Sigmoid colon (tissue), 3 donors: ENCODE measurements around the gene FCMR.

Source experiments
- POLR2A ChIP-seq, 2 donors: fragments of 450-650 bp; IDR thresholded peaks; one replicate each; pipeline ENCODE4 v1.6.1; 2016; ENCODE audit warnings: antibody characterized with exemption in 2 of 2, mild to moderate bottlenecking in 2 of 2, moderate library complexity in 2 of 2
- TF ChIP-seq, protein P1 (sequence below), 4 experiments: fragments of 450-650 bp in 3 of 4; fragments of 200-600 bp in 1 of 4; IDR thresholded peaks; one replicate each; pipeline ENCODE4 v1.5.1; 2016 to 2019; ENCODE audit warnings: antibody characterized with exemption in 4 of 4, mild to moderate bottlenecking in 3 of 4, moderate library complexity in 2 of 4

GRCh38 chr1:206895837-206896242 lies 25.9 kb downstream of the FCMR start:
- no peak for TF ChIP-seq POLR2A (IDR thresholded peaks at IDR 0.05)
- TF ChIP-seq, protein P1, sequence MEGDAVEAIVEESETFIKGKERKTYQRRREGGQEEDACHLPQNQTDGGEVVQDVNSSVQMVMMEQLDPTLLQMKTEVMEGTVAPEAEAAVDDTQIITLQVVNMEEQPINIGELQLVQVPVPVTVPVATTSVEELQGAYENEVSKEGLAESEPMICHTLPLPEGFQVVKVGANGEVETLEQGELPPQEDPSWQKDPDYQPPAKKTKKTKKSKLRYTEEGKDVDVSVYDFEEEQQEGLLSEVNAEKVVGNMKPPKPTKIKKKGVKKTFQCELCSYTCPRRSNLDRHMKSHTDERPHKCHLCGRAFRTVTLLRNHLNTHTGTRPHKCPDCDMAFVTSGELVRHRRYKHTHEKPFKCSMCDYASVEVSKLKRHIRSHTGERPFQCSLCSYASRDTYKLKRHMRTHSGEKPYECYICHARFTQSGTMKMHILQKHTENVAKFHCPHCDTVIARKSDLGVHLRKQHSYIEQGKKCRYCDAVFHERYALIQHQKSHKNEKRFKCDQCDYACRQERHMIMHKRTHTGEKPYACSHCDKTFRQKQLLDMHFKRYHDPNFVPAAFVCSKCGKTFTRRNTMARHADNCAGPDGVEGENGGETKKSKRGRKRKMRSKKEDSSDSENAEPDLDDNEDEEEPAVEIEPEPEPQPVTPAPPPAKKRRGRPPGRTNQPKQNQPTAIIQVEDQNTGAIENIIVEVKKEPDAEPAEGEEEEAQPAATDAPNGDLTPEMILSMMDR (IDR thresholded peaks at IDR 0.05), result no peak
